CD14-positive monocyte (primary cell): ENCODE measurements around the gene TNFAIP8L1. TPM values are rescaled to one million over a fixed set of nuclear protein-coding genes. Genes with fewer than 3 reads are reported as not detected.
"Not testable (repeated sequence)": the region's sequence is repeated elsewhere in the genome, so short reads cannot be mapped to it uniquely, and the experiment has no call there.

Experiments used
- DNase-seq, 3 donors: peaks; one replicate each; pipeline ENCODE4 v3.0.0-alpha.2; 2011 to 2022
- H2AFZ ChIP-seq: 2 replicates; pipeline ENCODE4 v1.6.0; 2012; ENCODE audit warnings: mild to moderate bottlenecking, low read depth, low read length, inconsistent platforms; ENCODE audit not compliant: insufficient read depth, poor library complexity, severe bottlenecking
- H3K27ac ChIP-seq, 2 donors: 1 replicate in 1 of 2; 2 replicates in 1 of 2; pipeline ENCODE4 v1.5.1; 2012 to 2013; ENCODE audit warnings: low read length in 2 of 2, control low read depth in 1 of 2, inconsistent platforms in 1 of 2, low read depth in 1 of 2, mild to moderate bottlenecking in 1 of 2
- H3K27me3 ChIP-seq, 2 donors: one replicate each; pipeline versions ENCODE4 v1.6.0 to v1.6.1; 2011 to 2013; ENCODE audit warnings: low read length in 2 of 2; ENCODE audit not compliant: control insufficient read depth in 2 of 2, insufficient read depth in 2 of 2
- H3K36me3 ChIP-seq, 2 donors: replicated peaks in 1 of 2; 1 replicate in 1 of 2; 2 replicates in 1 of 2; pipeline versions ENCODE4 v1.5.1 to v1.6.1; 2012 to 2013; ENCODE audit warnings: low read length in 2 of 2, control low read depth in 1 of 2, inconsistent platforms in 1 of 2, mild to moderate bottlenecking in 1 of 2; ENCODE audit not compliant: insufficient read depth in 2 of 2, control insufficient read depth in 1 of 2
- H3K4me1 ChIP-seq, 2 donors: 1 replicate in 1 of 2; 2 replicates in 1 of 2; pipeline versions ENCODE4 v1.5.1 to v1.6.1; 2012 to 2013; ENCODE audit warnings: low read length in 2 of 2, control low read depth in 1 of 2, inconsistent platforms in 1 of 2, mild to moderate bottlenecking in 1 of 2, moderate library complexity in 1 of 2; ENCODE audit not compliant: insufficient read depth in 2 of 2, control insufficient read depth in 1 of 2
- H3K4me2 ChIP-seq: replicated peaks from 2 replicates; pipeline ENCODE3; 2012; ENCODE audit warnings: low read length, moderate library complexity, mild to moderate bottlenecking; ENCODE audit not compliant: poor library complexity, severe bottlenecking; ENCODE audit errors: extremely low read depth
- H3K4me3 ChIP-seq, 3 experiments: fragments of 200-600 bp in 1 of 3; sonication (generic) in 1 of 3; replicated peaks in 1 of 3; 1 replicate in 2 of 3; 2 replicates in 1 of 3; pipeline ENCODE4 v1.5.1; 2011 to 2013; ENCODE audit warnings: low read length in 3 of 3, mild to moderate bottlenecking in 3 of 3, control low read depth in 2 of 3, low read depth in 2 of 3, inconsistent platforms in 1 of 3, moderate library complexity in 1 of 3
- H3K79me2 ChIP-seq: 2 replicates; pipeline ENCODE4 v1.6.0; 2012; ENCODE audit warnings: mild to moderate bottlenecking, control low read depth, inconsistent platforms, low read length, moderate library complexity; ENCODE audit not compliant: insufficient read depth
- H3K9ac ChIP-seq: 2 replicates; pipeline ENCODE4 v1.6.0; 2017; ENCODE audit warnings: low read length, mild to moderate bottlenecking; ENCODE audit not compliant: insufficient read depth, poor library complexity, severe bottlenecking
- H3K9me3 ChIP-seq, 2 donors: replicated peaks in 1 of 2; 1 replicate in 1 of 2; 2 replicates in 1 of 2; pipeline versions ENCODE4 v1.5.1 to v1.6.1; 2012 to 2013; ENCODE audit warnings: low read length in 2 of 2, control low read depth in 1 of 2; ENCODE audit not compliant: control insufficient read depth in 1 of 2, insufficient read depth in 1 of 2
- H4K20me1 ChIP-seq: 2 replicates; pipeline ENCODE4 v1.6.0; 2012; ENCODE audit warnings: mild to moderate bottlenecking, low read length, control low read depth, moderate library complexity; ENCODE audit not compliant: insufficient read depth
- H3K27ac Mint-ChIP-seq, 7 donors: one replicate each; pipeline ENCODE4 v1.8.0; 2020; ENCODE audit warnings: mild to moderate bottlenecking in 7 of 7, mixed read lengths in 7 of 7, moderate library complexity in 6 of 7, inconsistent platforms in 2 of 7
- H3K27me3 Mint-ChIP-seq, 3 donors: one replicate each; pipeline ENCODE4 v1.8.0; 2021 to 2022; ENCODE audit warnings: low read depth in 3 of 3, mild to moderate bottlenecking in 3 of 3, mixed read lengths in 3 of 3, moderate library complexity in 3 of 3, inconsistent platforms in 1 of 3
- H3K36me3 Mint-ChIP-seq, 2 donors: one replicate each; pipeline ENCODE4 v1.8.0; 2020; ENCODE audit warnings: mixed read lengths in 2 of 2, inconsistent platforms in 1 of 2, mild to moderate bottlenecking in 1 of 2
- H3K4me1 Mint-ChIP-seq: one replicate; pipeline ENCODE4 v1.8.0; 2020; ENCODE audit warnings: mild to moderate bottlenecking, mixed read lengths
- H3K4me3 Mint-ChIP-seq, 2 donors: one replicate each; pipeline ENCODE4 v1.8.0; 2020; ENCODE audit warnings: mild to moderate bottlenecking in 2 of 2, mixed read lengths in 2 of 2, moderate library complexity in 1 of 2
- H3K9me3 Mint-ChIP-seq, 7 donors: one replicate each; pipeline ENCODE4 v1.8.0; 2020 to 2022; ENCODE audit warnings: mixed read lengths in 7 of 7, mild to moderate bottlenecking in 6 of 7, moderate library complexity in 6 of 7, inconsistent platforms in 2 of 7
- CTCF ChIP-seq: fragments of 200-600 bp; IDR thresholded peaks from one replicate; pipeline ENCODE4 v1.8.0; 2022; ENCODE audit warnings: antibody characterized with exemption, mild to moderate bottlenecking
- WGBS: methylation state at CpG from one replicate; pipeline ENCODE4 v1.1.5; 2013; ENCODE audit warnings: missing lambda C conversion rate; ENCODE audit not compliant: insufficient coverage; 5-methylcytosine and 5-hydroxymethylcytosine counted together
- intact Hi-C, 2 donors: fragments of 100-400 bp; cut with micrococcal nuclease; formaldehyde crosslinking; loops; one replicate each; pipeline versions ENCODE4 v1.15.0 to v1.15.1; 2023
- polyA plus RNA-seq, 3 donors: library from polyadenylated mRNA; depleted of rRNA in 1 of 3; unstranded in 2 of 3; stranded (reverse) in 1 of 3; fragments of 300-500 nt in 2 of 3; fragments of >200 nt in 1 of 3; fragmentation: Illumina TruSeq in 2 of 3; gene quantifications; 1 replicate in 2 of 3; 2 replicates in 1 of 3; pipeline ENCODE4 v1.2.3, GENCODE V29; 2012 to 2021

Gene TNFAIP8L1
- polyA plus RNA-seq, 3 donors: 1.8 to 3.9 (median 3.7) TPM

- H3K4me3 ChIP-seq: no peak overlapping the region
- peak; percentile 28 to 36 (median 33) for DNase-seq
- no peaks in the 10 kb centered on the region for H3K36me3 ChIP-seq
- peaks cover 8 to 31% of the 10 kb centered on the region in 2 donors for H3K27me3 ChIP-seq
- H3K9ac ChIP-seq: no peak overlapping the region
- H3K4me1 Mint-ChIP-seq: peaks cover 23% of the 10 kb centered on the region
- no peak overlapping the region for H3K27ac ChIP-seq
- no peak overlapping the region for H2AFZ ChIP-seq
- intact Hi-C loops: loop anchor here in 1 of 2 donors (2.0 kb wide), 1 partner anchor 53 kb away; the partner anchor contains the start of gene LRG1
- H3K4me2 ChIP-seq: no peak overlapping the region
- peak overlapping the region; percentile 24 to 53 for H3K4me3 Mint-ChIP-seq
- no peak for TF ChIP-seq CTCF
- H3K9me3 Mint-ChIP-seq: peaks cover 0 to 9% (median 0%) of the 10 kb centered on the region in 7 donors
- H3K4me1 ChIP-seq: peaks cover 14 to 19% of the 10 kb centered on the region in 2 donors
- H3K27ac Mint-ChIP-seq: peak overlapping the region in 5 of 7 donors; percentile 68 to 84 (median 78)
- H3K79me2 ChIP-seq: no peaks in the 10 kb centered on the region
- no peaks in the 10 kb centered on the region for H3K9me3 ChIP-seq
- WGBS: 57% methylated on average over 5 of the region's 9 CpGs
- peaks cover 0 to 5% of the 10 kb centered on the region in 2 donors for H3K36me3 Mint-ChIP-seq
- H3K27me3 Mint-ChIP-seq: peaks cover 45 to 78% (median 66%) of the 10 kb centered on the region in 3 donors
- no peaks in the 10 kb centered on the region for H4K20me1 ChIP-seq
Measured at GRCh38 chr19:4594201-4594600, 45.1 kb upstream of the TNFAIP8L1 start.

DNA sequence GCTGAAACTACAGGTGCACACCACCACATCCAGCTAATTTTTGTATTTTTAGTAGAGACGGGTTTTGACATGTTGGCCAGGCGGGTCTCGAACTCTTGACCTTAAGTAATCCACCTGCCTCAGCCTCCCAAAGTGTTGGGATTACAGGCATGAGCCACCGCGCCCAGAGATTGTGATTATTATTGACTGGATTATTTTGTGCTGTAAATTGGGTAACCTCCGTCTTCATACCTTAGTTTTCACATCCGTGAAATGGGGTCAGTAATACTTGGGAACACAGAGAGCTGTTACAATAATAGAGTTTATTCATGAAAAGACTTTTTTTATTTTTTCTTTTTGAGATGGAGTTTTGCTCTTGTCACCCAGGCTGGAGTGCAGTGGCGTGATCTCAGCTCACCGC, 44.2 kb upstream of the TNFAIP8L1 start:
- Mint-ChIP-seq H3K4me3 (peak overlapping the region in 1 of 2 donors; percentile 69), H3K4me1 (peaks cover 21% of the 10 kb centered on the region), H3K27ac (peak overlapping the region in 1 of 7 donors; percentile 3), H3K27me3 (peaks cover 46 to 78% (median 68%) of the 10 kb centered on the region in 3 donors)
- WGBS: 100% methylated on average over 1 of the region's 9 CpGs
- not testable (repeated sequence) for H3K36me3 ChIP-seq, H3K9me3 ChIP-seq, H3K9me3 Mint-ChIP-seq, H3K36me3 Mint-ChIP-seq, H3K4me3 ChIP-seq, H3K4me2 ChIP-seq, H3K27ac ChIP-seq, DNase-seq, H3K9ac ChIP-seq, H4K20me1 ChIP-seq, H3K79me2 ChIP-seq, H2AFZ ChIP-seq
- intact Hi-C loops: loop anchor here (2.0 to 5.0 kb wide), 2 partner anchors 37 to 54 kb away; partner anchors contain the start of gene LRG1 (in 1 of the 2)
- Histone ChIP-seq H3K4me1 (peaks cover 14 to 19% of the 10 kb centered on the region in 2 donors), H3K27me3 (peaks cover 8 to 34% of the 10 kb centered on the region in 2 donors)
